GM19023 (cell line): Measurements from ENCODE around the gene PTPN21.

ENCODE experiments used
- ATAC-seq: cut with Tn5 transposase; IDR thresholded peaks from one replicate; pipeline ENCODE4 v1.9.1; 2021; ENCODE audit warnings: mild to moderate bottlenecking, moderate library complexity; ENCODE audit not compliant: unreplicated experiment

PTPN21 gene

DNA sequence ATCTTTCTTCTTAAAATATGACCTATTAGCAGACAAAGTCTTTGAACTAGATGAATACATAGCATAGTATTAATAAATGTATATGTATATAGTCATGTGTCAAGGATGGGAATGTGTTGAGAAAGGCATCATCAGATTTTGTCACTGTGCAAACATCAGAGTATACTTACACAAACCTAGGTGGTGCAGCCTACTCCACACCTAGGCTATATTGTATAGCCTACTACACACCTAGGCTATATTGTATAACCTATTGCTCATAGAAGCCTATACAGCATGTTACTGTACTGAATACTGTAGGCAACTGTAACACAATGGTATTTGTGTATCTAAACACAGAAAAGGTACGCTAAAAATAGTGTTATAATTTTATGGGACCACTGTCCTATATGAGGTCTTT lies 47.6 kb downstream of the PTPN21 start:
- no peak for ATAC-seq

DNA sequence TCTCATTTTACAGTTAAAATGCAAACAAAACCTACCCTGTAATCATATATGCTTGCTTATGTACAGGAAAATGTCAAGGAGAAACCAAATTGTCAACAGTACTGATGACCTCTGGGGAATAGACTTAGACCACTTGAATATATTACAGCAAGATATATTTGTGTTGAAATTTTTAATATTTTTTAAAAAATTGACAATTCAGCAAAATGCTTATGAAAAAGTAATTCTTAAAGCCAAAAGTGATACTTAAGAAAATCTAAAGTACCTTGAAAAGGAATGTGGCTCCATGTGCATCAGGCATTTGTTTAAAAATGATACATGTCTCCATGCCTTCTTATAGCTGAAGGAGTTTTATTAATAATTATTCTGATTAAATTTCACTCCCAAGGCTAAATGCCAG lies 49.2 kb downstream of the PTPN21 start:
- ATAC-seq = no peak

GRCh38 chr14:88504602-88505001 lies 50.2 kb downstream of the PTPN21 start:
- ATAC-seq = no peak

GRCh38 chr14:88503754-88504406 lies 50.9 kb downstream of the PTPN21 start:
- no peak for ATAC-seq

DNA sequence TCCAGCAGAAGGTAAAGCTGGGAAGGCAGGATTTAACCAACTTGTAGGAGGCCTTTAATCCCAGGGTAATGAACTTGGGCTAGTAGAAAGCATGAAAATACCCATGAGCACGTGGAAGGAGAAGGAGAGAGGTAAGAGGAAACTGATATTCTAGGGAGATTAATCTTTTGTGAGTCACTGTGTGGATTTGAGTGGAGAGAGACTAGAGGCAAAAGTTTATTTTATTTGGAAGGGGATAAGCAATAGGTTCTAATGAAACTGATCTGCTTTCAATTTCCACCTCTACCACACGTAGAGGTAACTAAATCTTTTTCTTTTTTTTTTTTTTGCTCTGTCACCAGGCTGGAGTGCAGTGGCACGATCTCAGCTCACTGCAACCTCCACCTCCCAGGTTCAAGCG lies 52.1 kb downstream of the PTPN21 start:
- no peak for ATAC-seq

- ATAC-seq = no peak
Measured at GRCh38 chr14:88500611-88501010, 54.2 kb downstream of the PTPN21 start.

DNA sequence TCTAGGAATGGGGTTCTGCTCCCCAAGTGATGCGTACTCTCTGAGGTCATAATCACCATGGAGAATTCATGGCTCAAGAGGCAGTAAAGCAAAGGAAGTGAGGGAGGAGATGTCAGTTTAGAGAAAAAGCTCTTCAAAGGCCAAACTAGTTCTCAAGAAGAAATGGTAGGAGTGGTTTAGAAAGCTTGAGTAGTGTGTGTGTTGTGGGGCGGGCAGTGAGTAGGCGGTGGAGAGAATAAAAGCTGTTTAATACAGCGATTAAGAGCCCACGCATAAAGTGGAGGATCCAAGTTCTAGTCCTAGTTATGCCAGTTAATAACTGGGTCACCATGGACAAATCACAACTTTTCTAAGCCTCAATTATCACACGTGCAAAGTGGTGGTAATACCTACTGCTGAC lies 55.6 kb downstream of the PTPN21 start:
- ATAC-seq = no peak

- ATAC-seq = no peak
Measured at GRCh38 chr14:88496414-88496813, 58.4 kb downstream of the PTPN21 start.

GRCh38 chr14:88493392-88494185 lies 61.2 kb downstream of the PTPN21 start:
- ATAC-seq = no peak

DNA sequence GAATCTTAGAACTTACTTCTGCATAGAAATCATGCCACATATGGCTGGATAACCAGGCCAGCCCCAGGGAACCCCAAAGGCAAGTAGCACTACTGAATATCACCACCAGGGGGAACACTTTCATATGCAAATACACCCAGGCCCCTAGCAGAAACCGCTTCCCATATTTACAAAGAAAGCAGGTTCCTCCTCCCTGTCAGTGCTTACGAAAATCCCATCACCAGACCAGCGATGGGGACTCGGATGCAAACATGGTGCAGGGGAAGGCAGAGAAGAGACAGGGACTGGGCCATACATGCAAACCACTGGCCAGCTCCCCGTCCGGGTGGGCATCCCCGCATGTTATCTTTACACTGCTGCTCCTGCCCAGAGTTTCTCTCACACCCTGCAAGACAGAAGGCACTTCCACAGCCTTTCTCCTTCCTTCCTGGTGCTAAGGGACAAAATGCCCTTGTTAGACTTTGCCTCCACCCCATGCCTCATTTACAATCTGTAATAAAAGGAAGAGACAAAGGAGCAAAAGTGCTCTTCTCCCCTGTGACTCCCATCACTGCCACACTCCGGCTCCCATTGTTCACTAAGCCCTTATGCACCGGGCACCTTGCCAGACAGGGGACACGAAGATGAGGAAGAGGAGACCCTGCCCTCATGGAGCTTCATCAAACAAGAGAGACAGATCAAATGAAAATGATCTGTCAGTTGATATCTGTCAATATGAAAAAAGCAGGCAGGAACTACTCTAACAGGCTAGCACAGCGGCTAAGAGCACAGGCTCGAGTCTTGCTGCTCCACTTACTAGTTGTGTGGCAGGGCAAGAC lies 62.3 kb downstream of the PTPN21 start:
- peak; percentile 76 for ATAC-seq

DNA sequence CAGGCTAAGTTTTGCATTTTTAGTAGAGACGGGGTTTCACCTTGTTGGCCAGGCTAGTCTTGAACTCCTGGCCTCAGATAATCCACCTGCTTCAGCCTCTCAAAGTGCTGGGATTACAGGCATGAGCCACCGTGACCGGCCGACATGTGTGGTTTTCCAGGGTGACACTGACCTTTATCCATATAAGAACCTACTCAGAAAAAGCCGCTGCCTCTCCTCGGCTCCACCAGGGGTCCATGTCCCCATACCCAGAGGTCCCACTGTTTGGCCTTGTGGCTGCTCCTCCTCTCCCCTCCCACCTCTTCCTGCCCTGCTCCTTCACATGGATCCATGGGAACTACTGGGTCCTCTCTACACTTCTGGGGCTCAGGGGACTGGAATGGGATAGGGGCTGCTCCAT lies 64.6 kb downstream of the PTPN21 start:
- no peak for ATAC-seq

DNA sequence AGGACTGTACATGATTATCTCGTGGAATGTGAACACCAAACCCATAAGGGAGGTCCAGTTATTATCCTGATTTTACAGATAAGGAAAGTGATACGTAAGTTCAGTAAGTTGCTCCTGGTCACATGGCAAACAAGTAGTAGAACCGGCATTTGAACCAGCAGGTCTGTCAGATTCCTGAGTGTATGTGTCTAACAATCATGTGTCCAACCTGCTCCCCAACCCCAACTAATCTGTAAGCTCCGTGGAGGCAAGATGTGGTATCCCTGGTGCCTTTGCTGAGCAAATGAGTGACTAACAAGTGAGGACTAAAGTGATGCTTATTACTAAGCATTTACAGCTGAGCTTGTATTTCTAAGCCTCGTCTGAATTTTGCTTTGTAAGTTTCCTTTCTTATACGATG lies 65.9 kb downstream of the PTPN21 start:
- no peak for ATAC-seq

- ATAC-seq = no peak
Measured at GRCh38 chr14:88488081-88488480, 66.7 kb downstream of the PTPN21 start.

DNA sequence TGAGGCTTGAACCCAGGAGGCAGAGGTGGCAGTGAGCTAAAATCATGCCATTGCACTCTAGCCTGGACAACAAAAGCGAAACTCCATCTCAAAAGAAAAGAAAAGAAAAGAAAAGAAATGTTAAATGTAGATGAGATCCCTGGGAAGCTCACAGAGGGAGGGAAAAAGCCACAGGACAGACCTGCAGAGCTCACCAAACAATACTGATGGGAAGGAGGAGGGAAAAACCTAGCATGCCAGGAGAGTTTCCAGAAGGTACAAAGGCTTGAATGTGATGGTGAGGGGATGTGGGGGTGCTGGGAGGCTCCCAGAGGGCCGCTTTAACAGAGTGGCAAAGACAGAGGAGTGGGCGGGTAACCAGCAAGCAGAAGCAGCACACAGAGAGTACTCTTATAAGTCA lies 72.3 kb downstream of the PTPN21 start:
- ATAC-seq = no peak

- ATAC-seq = no peak
Measured at GRCh38 chr14:88481794-88482193, 73.0 kb downstream of the PTPN21 start.

- no peak for ATAC-seq
Measured at GRCh38 chr14:88481059-88481458, 73.7 kb downstream of the PTPN21 start.

DNA sequence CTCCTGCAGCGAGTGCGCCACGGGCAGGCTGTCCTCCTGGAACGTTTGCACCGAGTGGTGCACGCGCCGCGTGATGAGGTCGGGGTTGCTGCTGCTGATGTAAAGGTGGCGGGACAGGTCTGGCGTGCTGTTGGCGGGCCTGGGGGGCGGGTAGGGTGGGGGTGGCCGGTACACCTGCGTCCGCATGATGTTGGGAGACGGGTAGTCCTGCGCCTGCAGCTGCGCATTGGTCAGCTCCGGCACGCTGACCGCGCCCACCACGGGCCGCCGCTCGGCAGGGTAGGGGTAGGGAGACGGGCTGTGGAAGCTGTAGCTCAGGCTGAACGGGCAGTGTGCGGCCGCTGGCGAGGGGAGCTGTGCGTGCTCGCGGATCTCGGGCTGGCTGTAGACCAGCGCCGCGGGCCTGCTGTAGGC lies 75.2 kb downstream of the PTPN21 start:
- ATAC-seq = no peak

DNA sequence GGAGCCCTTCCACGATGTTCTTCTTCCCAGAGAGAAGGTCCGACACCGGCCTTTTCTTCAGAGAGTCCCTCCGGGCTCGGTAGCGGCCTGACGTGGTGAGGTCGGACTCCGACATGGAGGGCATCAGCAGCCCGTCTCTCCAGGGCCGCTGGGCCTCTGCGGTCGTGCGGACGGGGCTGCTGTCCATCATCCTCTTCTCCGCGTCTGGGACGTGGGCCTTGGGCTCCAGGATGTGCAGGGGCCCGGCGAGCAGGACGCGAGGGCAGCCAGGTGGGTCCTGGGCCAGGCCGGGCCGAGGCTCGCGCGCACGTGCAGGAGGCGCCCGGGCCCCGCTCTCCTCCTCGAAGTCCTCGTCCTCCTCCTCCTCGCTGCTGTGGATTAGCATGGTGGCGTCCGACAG lies 75.9 kb downstream of the PTPN21 start:
- no peak for ATAC-seq

GRCh38 chr14:88477513-88478250 lies 77.1 kb downstream of the PTPN21 start:
- ATAC-seq = no peak

- ATAC-seq = no peak
Measured at GRCh38 chr14:88476825-88477224, 78.0 kb downstream of the PTPN21 start.

DNA sequence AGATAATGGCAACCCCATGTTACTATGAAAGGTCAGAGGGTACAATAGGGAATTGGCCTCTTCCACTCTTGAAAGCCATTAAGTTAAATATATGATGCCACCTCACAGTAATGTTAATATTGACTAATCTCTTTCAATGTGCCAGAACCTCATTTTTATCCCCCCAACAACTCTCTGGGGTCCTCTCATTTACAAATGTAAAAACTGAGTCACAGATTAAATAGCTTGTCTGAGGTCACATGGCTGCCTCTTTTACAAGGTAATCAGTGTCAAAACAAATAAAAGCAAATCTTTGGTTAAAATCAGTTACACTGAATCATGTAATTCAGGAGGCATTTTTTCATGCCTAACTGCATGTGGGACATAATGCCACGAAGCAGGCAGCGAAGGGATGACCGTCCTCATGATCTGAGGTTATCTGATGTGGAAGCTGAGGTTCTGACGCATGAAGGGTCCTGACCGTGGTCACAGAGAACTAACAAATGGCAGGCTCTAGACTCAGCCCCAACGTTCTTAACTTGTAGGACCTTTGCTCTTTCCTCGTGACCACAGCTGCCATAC lies 78.5 kb downstream of the PTPN21 start:
- no peak for ATAC-seq
